NCI-H1436 treated with DMSO at 0.1 percent for 48 hours (cell line): ENCODE data around the gene P2RY1.

ENCODE experiments used
- DNase-seq: peaks from one replicate; lab custom pipeline; 2025; lab: John Stamatoyannopoulos, UW

Gene P2RY1, protein sequence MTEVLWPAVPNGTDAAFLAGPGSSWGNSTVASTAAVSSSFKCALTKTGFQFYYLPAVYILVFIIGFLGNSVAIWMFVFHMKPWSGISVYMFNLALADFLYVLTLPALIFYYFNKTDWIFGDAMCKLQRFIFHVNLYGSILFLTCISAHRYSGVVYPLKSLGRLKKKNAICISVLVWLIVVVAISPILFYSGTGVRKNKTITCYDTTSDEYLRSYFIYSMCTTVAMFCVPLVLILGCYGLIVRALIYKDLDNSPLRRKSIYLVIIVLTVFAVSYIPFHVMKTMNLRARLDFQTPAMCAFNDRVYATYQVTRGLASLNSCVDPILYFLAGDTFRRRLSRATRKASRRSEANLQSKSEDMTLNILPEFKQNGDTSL

DNA sequence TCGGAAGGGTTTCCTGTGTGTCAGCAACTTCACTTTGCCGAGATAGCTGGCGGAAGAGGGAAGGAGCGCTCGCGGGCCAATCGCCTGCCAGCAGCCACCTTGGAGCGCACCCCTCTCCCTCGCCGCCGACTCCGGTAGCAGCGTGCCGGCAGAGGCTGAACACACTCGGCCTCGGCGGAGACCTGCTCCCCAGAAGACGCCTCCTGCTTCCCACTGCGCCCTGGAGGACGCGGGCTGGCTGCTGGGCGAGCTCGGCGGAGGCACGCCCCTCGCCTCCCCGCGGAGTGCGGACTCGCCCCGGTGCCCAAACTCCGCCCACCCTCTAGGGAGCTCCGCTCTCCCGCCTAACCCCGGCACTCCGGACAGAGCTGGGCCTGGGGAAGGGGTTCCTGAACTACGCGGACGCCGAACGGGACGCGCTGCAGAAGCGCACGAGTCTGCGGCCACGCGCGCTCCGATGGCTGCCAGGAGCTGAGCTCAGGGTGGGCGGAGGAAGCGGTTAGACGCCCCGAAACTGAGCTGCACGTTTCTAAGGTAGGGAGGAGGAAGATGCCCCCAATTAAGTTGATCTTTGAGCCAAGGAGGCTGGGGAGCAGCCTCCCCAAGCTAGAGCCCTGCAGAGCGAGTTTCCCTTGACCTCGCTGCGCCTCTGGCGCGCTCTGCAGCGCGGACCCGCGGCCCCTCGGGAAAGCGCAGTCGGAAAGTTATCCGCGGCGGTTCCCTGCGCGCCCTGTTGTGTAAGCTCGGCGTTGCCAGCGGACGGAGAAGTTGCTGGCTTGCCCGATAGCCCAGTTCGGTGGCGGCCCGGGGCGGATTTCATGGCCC, at the start of gene P2RY1:
TSS of gene P2RY1 (plus strand) at position 356 of the 825 bp plus-strand sequence. CDS start 652 bp downstream, outside the sequence.
- DNase-seq, result no peak

DNA sequence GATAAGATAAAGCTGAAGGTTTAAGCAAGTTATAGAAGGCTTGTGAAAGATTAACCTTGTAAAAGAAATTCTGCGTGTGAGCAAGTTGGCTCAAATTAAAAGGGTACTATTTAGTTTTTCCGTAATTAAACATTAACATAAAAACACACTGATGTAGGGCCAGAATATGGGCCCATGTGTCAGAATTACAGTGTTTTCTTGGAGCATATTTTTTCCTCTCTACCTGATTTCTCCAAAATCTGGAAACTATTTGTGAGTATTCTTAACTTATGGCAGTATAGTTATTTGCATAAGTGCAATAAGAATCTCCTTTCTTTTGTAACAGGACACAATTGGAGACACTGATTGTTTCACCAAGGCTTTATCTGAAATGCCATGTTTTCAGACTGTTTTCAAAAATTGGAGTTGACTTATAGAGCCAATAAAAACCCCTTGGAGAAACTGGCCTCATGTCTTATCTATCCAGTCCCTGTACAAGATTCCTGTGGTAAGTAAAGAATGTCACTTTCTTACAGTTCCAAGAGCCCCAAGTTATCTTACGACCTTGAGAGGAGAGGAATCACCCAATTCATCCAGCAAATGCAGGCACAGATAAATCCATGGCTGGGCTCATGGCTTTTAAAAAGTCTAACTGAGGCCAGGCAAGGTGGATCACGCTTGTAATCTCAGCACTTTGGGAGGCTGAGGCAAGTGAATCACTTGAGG, 47.8 kb upstream of the P2RY1 start:
- no peak for DNase-seq

DNA sequence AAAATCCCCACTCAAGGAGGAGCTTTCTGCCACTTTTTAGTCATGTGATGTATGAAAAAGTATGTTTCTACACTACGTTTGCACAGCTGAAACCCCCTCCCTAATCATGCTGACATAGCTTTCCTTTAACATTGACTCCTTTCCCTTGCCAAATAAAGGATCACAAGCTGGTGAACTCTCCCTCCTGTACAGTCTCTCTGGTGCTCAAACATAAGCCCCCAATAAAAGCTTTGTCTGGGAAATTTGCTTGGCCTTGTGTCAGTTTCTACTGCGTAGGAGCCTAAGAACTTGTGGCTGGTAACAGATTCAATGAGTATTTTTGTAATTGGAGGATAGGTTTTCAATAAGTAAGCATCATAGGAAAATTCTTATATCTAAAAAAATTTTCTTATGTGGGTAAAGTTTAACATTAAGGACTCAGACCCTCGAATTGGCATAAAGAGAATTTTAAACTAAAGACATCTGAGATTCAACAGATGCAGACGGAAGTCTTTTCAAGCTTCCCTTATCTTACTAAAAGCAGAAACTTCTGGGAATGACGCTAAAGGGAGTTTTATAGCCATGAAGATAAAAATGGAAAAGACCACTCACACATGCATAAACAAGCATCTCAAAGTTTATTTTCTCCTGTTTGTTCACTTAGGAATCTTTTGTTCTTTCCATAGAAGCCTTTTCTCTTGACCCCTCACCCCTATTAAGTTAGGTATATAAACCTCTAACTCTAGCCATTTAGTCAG, 44.1 kb upstream of the P2RY1 start:
- DNase-seq, result no peak

DNA sequence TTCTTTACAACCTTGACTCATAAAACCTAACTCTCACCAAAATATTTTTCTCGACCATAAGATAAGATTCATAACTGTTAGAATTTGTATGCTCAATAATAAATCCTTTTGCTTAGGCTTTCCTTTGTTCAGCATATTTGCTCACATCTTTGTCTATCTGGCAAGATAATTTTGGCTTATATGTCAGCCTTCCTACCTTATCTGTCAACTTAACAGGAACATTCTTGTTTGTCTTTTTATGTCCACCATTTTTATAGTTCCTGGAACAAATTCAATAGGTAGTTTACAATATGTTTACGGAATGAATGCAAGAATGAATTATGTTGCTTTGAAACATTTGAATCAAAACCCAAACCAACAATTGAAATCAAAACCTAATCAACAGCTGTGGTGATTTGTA, 41.0 kb upstream of the P2RY1 start:
- DNase-seq, result no peak

DNA sequence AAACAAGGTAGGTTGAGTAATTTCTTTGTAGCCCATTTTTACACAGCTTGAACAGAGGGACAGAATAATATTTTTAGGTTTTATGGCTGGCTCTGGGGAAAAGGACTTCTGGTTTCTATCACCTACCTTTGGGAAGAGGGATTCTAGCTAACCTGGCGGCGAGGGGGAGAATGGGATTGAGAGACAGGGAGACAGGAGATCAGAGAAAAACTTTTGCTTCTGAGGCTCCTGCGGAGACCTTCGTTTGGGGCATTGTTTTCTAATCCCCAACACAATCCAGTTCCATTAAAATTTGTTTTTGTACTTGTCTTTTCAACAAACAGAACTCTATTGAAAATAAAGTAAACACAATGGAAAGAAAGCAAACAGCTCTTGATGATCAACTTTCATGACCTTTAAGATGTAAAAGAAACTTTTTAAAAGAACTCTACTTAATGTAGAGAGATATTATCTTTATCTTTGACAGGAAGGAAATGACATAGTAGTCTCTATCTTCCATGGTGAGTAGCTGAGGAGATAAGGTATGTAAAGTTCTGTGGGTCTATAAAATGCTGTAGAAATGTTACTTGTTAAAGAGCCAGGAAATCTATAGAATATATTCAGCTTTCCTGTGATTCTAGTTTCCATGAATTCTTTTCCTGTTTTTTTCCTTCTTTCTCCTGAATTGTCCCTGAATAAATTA, 37.0 kb upstream of the P2RY1 start:
- no peak for DNase-seq

DNA sequence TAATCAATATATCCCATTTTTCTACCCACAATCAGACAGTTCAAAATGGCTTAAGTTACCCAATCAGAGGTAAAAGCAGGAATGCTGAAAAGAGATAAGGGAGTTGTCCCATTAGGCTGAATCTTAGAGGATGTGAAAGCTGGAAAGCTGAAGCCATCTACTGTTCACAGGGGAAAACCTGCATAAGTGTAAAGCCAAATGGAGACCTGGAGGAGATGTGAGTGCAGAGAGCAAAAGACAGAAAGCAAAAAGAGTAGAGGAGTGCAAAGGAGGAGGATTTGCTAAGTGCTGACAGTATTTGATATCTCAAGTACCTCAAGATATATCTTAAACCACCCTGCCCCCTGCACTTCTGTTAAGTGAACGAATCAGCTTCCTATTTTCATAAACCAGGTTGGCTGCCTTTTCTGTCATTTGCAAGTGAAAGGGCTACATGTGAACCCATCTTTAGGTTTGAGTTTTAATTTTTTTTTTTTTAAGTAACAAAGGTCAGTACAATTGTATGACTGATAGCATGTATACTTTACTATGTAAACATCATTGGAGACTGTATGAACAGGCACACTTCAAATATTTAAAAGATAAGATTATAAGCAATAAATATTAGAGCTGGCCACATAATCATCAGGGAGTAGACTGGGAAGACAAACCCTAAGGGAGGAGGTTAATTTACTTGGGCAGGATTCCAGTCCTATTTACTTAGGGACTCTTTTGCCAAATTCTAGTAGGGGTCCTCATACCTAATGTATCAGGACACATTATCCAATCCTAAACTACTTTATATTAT, 22.8 kb upstream of the P2RY1 start:
- DNase-seq, result no peak

DNA sequence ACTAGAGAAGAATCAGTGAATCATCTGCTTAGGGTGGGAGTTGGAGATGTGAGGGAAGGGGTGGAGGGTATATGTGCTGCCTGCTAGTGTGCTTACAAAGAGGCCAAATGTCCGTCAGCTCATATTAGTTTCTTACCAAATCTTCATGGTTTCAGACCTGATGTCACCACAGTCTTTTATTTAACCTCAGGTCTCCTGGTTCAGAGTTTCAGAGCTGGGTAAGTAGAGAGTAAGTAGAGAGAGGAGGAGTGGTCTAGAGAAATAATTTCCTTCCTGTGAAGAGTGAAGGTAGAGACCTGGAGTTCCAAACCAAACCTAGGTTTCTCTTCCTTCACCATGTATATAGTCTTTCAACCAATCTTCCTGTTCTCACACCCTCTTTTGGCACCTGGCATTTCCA, 17.5 kb upstream of the P2RY1 start:
- no peak for DNase-seq

DNA sequence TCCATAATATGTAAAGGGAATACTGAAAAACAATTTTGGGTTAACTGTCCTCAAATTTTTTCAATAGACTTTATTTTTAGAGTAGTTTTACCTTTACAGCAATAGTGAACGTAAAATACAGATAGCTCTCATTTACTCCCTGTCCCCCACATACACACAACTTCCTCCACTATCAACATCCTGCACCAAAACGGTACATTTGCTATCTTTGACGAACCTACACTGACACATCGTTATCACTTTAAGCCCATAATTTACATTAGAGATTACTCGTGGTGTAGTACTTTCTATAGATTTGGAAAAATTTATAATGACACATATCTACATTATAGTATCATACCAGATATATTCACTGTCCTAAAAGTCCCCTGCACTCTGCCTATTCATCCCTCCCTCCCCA, 16.9 kb upstream of the P2RY1 start:
- DNase-seq, result no peak

DNA sequence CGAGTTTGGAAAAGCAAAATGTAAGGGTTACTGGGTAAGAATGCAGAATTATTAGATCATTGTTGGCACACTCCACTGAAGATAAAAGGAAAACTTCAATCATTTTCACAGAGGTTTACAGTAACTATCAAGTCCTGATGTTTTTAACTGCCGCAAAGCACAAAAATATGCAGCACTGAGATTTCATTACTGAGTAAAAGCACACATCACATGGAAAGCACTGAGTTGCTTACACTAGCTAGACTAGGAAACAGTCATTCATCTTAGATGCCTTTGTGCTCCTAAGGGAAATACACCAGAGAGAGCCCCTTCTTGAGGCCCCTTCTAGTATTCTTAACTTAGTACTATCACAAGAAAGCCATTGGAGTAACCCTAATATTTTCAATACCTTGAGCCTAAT, 11.8 kb upstream of the P2RY1 start:
- no peak for DNase-seq

DNA sequence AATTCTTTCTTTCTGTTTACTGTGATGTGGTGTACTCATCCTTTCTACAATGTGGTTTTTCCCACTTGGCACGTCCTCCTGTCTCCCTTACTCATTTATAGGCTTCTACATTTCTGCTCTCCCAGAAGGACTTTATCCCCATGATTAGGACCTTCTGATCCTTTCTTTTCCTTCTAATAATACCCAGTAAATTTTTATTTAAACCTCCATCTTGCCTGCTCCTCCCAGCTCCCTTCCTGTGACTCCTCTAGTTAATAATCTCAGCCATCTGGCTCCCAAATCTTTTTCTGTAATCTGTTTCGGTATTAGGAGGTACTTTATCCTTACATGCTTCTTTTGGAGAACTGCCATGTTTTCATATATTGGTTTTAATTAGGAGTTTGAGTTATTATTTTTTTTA, 11.2 kb upstream of the P2RY1 start:
- DNase-seq, result no peak

DNA sequence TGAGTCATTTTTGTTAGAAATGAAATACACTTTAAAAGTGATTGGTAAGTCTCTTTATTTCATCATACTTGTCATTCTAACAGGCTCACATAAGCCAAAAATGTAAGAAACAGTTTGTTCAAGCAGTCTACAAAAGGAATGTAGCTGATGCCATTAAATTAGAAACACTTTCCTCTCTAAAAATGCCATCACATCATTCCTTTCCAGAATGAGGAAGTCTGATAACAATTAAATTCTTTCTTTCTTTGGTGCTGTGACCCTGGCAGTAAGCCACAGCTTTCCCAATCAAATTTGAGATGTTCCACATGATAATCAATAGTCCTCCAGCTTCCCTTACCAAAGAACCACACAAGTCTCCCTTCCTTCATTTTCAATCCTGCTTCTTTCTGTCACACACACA, 9.4 kb upstream of the P2RY1 start:
- no peak for DNase-seq

DNA sequence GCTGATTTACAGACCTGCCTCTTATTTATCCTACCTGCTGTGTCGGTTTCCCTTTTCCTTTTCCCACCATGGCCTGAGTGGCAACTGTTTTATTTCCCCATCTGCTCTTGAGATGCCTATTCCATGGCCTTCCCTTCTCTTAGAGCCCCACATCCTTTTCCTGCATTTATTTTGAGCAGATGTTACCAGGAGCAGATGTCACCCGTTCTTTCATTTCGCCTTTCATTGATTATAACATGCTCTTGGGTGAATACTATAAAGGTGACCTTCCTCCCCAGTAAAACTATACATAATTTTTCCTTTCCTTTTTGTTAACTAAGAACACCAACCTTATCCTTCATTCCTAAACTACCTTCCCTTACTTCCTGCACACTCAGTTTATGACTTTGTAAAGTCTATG, 8.5 kb upstream of the P2RY1 start:
- DNase-seq, result no peak

DNA sequence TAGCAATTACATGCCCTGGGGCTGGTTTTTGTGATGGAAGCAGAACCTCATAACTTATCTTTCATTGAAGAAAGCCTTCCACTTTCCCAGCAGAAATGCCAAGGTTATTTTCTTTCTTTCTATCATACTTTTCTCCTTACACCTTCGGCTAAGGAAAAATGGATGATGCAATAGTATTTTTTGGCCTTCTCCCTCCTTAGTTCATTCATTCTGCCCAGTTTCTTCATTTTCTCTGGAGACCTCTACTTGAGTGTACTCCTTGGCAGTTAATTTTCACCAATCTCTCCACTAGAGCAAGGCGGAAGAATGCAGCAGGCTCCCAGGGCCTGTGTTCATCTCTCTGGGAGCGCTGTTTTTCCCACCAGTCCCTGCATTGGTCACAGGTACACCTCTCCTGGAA, 7.6 kb upstream of the P2RY1 start:
- no peak for DNase-seq

DNA sequence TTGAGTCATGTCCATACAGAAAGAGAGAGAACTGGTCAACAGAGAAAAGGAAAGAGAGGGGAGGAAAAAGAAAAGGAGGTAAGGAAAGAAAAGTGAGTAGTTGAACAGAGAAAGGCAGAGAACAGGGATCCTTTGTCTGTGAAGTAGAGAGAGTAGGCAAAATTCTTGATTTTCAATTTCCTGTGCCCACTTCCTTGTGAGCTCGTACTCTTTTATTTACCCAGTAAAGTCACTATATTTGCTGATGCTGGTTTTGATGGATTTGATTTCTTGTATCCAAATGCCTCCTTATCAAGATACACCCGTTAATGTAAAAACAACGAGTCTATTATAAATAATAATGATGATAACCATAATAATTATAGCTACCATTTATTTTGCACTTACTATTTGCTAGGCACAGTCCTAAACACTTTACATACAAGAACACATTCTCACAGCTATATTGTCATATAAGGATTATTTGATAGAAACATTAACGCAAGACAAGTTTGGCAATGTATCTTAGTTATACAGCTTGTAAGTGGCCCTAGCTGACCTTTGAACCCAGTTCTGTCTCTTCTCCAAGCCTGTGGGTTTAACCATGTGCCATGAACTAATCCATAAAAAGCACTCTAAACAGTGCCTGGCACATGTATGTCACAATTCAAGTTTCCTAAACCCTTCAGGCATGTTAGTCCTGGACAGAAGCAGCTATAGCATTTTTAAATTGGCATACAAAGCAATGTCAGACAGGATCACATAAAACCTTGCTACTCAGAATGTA, 6.7 kb upstream of the P2RY1 start:
- no peak for DNase-seq

DNA sequence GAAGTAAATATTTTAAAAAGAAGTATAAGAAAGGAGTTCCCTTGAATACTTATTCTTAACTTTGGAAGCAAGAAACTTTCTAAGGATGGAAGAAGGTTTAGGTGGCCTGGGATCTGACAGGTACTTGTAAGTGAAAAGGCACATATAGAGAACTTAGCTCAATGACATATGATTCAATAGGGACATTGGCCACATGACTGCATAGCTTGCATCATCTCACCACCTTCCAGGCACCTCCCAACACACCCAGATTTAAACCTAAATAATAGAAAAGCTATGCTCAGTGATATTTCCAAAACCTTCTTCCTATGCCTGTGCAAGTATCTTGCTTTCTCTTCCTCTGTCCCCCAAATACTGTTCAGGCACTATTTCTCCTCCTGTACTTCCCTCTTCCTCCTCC, 4.7 kb upstream of the P2RY1 start:
- DNase-seq, result no peak

DNA sequence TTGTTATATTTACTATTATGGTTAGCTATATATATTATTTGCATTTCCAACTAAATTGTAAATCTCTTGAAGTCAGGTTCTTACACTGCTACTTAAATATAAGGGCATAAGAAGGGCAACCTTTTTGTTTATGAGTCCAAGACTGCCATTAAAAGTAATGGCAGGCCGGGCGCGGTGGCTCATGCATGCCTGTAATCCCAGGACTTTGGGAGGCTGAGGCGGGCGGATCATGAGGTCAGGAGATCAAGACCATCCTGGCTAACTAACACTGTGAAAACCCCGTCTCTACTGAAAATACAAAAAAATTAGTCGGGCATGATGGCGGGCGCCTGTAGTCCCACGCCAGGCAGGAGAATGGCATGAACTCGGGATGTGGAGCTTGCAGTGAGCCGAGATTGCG, 2.9 kb upstream of the P2RY1 start:
- no peak for DNase-seq

DNA sequence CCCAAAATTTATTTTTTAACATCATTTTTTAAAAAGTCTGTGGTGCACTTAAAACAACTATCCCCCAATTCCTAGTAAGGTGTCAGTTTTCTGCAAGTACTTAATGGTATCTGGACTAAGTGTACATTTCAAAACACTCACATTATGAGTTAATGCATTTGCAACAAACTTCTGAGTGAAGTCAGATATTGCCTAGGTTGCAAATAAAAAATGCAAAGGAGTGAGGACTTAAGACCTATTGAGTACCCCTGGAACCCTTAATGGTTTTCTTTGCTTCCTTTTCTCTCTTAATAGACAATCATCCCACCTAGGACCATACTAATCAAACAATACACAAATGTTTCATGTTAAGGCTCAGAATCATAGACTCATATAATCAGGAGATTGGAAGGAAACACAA, 1.8 kb upstream of the P2RY1 start:
- no peak for DNase-seq

DNA sequence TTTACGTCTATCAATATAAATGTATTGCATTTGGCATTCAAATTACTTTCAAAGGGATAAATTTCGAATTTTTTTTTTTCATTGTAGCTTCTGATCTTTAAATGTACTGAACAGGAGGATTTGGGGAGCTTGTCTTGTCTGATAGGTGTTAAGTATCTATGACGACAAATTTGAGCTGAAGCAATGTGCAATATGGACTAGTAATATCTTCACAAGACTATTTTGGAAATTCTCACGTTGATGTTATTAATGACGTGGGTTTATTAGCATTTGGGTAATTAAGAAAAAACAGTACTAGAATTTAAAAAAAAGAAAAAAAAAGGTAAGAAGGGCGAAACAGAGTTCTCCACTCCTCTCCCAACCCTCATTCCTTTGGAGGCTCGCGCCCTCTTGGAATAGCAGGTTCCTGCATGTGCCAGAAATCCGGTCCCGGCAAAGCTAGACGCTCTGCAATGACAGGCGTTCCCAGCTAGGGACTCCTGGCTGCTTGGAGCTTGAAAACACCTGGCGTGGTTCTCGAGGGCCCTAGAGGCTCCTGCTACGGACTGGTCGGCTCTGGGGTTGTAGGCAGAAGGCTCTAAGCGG, 648 bp upstream of the P2RY1 start:
- no peak for DNase-seq

DNA sequence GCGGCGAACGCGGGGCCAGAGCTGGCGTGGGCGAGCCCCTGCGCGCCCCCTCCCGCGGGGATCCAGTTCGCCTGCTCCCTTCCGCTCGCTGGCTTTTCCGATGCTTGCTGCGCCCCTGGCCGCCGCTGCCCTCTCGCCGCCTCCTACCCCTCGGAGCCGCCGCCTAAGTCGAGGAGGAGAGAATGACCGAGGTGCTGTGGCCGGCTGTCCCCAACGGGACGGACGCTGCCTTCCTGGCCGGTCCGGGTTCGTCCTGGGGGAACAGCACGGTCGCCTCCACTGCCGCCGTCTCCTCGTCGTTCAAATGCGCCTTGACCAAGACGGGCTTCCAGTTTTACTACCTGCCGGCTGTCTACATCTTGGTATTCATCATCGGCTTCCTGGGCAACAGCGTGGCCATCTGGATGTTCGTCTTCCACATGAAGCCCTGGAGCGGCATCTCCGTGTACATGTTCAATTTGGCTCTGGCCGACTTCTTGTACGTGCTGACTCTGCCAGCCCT, 721 bp downstream of the P2RY1 start:
- no peak for DNase-seq
